NB4 (cell line): ENCODE measurements around the gene CGB2.
"Not testable (repeated sequence)": the region's sequence is repeated elsewhere in the genome, so short reads cannot be mapped to it uniquely, and the experiment has no call there.

Source experiments
- POLR2A ChIP-seq: IDR thresholded peaks from 2 replicates; pipeline ENCODE4 v1.6.1; 2011; ENCODE audit warnings: mild to moderate bottlenecking; ENCODE audit not compliant: insufficient read length; ENCODE audit errors: extremely low read depth
- TF ChIP-seq, protein P1 (sequence below): IDR thresholded peaks from one replicate; pipeline ENCODE4 v1.5.1; 2012; ENCODE audit warnings: low read depth, low read length
- TF ChIP-seq, protein P2 (sequence below): IDR thresholded peaks from 2 replicates; pipeline ENCODE4 v1.6.1; 2011; ENCODE audit warnings: low read depth, low read length

DNA sequence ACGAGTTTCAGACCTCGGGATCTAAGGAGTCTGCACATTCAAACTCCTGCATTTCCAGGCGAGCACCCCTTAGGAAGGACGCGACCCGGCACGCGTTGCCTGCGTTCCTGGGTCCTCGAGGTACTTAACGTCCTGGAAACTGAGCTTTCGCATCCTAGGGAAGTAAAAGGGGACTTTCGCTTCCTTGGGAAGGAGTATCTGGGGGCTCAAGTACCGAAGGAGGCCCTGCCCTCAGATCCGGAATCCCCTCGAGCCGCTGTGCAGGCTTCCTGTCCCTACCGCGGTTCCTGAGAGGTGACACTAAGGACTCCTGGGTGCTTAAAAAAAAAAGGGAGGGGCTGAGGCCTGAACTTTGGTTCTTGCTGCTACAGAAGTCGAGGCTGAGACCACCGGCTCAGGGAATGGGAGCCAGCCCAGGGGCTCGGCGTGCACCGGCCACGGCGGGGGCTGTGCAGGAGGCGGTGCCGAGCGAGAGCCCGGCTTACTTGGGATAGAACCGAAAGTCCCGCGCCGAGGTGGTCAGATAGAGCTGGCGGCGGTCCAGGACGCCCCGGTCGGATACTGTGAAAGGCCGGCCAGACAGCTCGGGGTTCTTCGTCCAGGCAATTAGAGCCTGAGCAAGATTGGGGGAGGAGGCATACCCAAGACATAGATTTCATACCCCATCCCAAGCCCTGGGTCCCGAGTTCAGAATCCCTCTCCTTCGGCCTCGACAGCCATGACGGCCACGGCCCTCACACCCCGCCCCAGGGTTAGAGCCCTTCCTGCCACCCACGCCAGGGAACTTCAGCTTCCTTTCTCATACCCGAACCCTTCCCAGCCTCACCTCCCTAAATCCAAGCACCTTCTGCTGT lies 13.1 kb upstream of the CGB2 start:
- not testable (repeated sequence) for TF ChIP-seq POLR2A
- TF ChIP-seq, protein P1, sequence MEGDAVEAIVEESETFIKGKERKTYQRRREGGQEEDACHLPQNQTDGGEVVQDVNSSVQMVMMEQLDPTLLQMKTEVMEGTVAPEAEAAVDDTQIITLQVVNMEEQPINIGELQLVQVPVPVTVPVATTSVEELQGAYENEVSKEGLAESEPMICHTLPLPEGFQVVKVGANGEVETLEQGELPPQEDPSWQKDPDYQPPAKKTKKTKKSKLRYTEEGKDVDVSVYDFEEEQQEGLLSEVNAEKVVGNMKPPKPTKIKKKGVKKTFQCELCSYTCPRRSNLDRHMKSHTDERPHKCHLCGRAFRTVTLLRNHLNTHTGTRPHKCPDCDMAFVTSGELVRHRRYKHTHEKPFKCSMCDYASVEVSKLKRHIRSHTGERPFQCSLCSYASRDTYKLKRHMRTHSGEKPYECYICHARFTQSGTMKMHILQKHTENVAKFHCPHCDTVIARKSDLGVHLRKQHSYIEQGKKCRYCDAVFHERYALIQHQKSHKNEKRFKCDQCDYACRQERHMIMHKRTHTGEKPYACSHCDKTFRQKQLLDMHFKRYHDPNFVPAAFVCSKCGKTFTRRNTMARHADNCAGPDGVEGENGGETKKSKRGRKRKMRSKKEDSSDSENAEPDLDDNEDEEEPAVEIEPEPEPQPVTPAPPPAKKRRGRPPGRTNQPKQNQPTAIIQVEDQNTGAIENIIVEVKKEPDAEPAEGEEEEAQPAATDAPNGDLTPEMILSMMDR: not testable (repeated sequence)
- TF ChIP-seq, protein P2, sequence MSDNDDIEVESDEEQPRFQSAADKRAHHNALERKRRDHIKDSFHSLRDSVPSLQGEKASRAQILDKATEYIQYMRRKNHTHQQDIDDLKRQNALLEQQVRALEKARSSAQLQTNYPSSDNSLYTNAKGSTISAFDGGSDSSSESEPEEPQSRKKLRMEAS: not testable (repeated sequence)
